Measurements from ENCODE around the gene FKBP11. TPM values are rescaled to one million over a fixed set of nuclear protein-coding genes. Genes with fewer than 3 reads are reported as not detected.
A peak's percentile ranks its signal among the peaks of the same experiment; 100 is the strongest.

The FKBP11 gene
- total RNA-seq, 4 donors from 2014 or later = 4.9 to 8.1 (median 7.8) TPM

DNA sequence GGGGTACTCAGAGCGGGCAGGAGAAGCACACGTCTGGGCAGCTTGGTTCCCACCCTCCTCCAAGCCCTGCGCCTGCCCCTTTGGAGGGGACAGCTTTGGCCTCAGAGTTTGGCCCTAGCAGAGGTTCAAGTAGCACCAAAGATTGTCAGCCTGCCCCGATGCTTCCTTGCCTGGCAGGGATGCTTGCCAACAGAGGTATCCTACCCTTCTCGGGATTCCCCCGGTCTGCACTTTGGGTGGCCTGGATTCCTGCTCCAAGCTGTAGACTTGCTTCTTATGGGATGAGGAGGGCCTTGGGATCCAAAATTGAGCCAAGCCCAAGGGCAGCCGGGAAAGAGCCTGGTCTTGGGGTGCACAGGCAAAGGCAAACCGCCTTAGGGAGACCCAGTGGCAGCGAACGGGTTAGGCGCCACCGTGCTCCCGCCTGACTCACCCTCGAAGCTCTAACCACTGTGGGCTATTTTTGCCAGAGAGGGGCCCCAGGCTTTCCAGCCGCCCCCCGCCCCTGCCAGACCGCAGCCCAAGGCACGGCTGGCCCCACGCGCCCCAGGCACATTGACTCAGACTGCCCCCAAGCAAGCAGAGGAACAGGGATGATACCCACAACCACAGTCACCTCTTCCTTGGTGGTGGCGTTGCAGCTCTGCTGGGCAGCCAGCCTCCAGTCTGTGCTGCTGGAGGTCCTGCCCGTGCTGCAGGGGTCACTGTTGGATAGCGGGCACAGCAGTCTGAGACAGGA is 47.1 kb upstream of the FKBP11 start:
- Histone ChIP-seq H3K4me1 (peaks cover 18 to 48% (median 43%) of the 10 kb centered on the region in 4 donors), H3K27me3 (peaks cover 9 to 86% (median 55%) of the 10 kb centered on the region in 4 donors), H3K36me3 (no peaks in the 10 kb centered on the region), H3K9me3 (no peaks in the 10 kb centered on the region), H3K27ac (replicated peaks in 1 of 4) (no peak overlapping the region), H3K4me3 (peak overlapping the region in 1 of 4 donors; percentile 41)
- TF ChIP-seq EP300 (IDR thresholded peaks at IDR 0.05) = no peak
- no peak for TF ChIP-seq POLR2A (IDR thresholded peaks at IDR 0.05; ENCODE audit: low read depth)
- intact Hi-C loops (cut with DNase I) = no loop called here
- WGBS = 17% methylated on average over 7 of the region's 23 CpGs
- no peak for DNase-seq (ENCODE audit: extremely low spot score)

DNA sequence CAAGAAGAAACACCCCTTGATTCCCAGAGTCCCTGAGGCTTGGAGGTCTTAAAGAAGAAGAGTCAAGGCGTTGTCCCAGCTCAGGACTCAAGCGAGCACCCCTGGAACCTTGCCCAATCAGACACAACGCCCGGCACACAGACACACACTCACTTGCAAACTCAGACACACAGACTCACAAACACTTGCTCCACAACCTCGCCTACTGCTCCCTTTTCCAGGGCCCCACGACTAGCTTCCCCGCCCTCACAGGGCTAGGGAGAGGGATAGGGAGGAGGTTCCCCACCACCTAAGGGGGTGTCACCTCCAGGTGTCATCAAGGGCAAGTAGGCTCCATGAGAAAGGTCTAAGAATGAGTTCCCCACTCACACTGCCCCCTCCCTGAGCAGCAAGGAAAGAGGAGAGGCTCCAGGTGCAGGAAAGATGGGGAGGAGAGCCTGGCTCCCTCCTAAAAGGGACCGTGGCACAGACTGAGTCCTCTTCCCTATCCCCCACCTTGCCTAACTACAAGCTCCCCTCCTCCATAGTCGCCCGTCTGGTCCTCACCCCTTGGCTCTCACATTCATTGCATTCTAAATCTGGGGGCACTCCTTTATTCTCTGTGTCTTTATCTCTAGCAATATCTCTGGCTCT is 45.5 kb upstream of the FKBP11 start:
- peak overlapping the region; percentile 33 to 48 (median 41) for H3K4me3 ChIP-seq
- peaks cover 18 to 48% (median 43%) of the 10 kb centered on the region in 4 donors for H3K4me1 ChIP-seq
- H3K9me3 ChIP-seq = no peaks in the 10 kb centered on the region
- H3K36me3 ChIP-seq = no peaks in the 10 kb centered on the region
- DNase-seq (ENCODE audit: extremely low spot score) = no peak
- H3K27ac ChIP-seq (replicated peaks in 1 of 4) = no peak overlapping the region
- no peak for TF ChIP-seq EP300 (IDR thresholded peaks at IDR 0.05)
- no peak for TF ChIP-seq POLR2A (IDR thresholded peaks at IDR 0.05; ENCODE audit: low read depth)
- TF ChIP-seq, protein P1, sequence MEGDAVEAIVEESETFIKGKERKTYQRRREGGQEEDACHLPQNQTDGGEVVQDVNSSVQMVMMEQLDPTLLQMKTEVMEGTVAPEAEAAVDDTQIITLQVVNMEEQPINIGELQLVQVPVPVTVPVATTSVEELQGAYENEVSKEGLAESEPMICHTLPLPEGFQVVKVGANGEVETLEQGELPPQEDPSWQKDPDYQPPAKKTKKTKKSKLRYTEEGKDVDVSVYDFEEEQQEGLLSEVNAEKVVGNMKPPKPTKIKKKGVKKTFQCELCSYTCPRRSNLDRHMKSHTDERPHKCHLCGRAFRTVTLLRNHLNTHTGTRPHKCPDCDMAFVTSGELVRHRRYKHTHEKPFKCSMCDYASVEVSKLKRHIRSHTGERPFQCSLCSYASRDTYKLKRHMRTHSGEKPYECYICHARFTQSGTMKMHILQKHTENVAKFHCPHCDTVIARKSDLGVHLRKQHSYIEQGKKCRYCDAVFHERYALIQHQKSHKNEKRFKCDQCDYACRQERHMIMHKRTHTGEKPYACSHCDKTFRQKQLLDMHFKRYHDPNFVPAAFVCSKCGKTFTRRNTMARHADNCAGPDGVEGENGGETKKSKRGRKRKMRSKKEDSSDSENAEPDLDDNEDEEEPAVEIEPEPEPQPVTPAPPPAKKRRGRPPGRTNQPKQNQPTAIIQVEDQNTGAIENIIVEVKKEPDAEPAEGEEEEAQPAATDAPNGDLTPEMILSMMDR (IDR thresholded peaks at IDR 0.05) = no peak
- no peak for TF ChIP-seq POLR2AphosphoS5 (IDR thresholded peaks at IDR 0.05)
- 31% methylated on average over 10 of the region's 10 CpGs for WGBS
- H3K27me3 ChIP-seq = peaks cover 9 to 79% (median 47%) of the 10 kb centered on the region in 4 donors
- intact Hi-C loops (cut with DNase I) = no loop called here

DNA sequence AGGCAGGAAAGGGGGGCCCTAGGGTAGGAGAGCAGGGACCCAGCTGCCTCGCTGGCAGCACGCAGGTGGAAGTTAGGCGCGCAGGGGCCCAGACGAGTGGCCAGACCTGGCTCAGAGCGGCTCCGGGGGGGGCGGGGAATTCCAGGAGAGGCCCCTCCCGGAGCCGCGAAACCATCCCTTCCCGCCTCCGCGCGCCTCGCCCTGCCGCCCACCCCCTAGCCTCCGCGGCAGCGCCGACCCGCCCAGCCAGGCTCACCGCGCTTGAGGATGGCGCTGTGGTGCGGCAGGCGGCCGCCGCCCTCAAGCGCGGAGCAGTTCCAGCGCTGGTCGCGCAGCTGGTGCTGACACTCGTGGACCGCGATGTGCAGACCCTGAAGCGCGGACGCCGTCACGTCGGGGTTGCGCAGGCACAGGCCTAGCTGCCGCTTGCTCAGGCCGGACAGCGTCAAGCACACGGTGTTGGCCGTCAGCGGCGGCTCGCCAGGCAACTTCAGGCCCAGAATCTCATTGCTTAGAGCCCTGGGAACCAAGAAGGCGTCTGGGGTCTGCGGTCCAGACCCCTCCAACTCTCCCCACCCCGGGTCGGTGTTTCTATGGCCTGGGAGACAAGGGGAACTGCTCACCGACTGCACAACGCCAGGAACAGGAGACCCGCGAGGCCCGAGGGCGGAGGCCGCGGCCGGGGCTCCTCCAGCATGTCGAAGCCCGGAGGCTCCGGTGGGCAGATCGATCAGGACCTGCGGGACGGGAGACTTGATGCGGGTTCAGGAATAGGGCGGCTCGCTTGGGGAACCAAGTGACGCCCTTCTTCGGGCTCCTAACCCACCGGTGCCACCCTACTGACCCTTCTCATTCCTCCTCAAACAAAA is 44.8 kb upstream of the FKBP11 start:
- no peak for TF ChIP-seq POLR2A (IDR thresholded peaks at IDR 0.05; ENCODE audit: low read depth)
- TF ChIP-seq POLR2AphosphoS5 (IDR thresholded peaks at IDR 0.05) = no peak
- no peak for TF ChIP-seq EP300 (IDR thresholded peaks at IDR 0.05)
- TF ChIP-seq, protein P1 (IDR thresholded peaks at IDR 0.05) = no peak
- WGBS = 18% methylated on average over 8 of the region's 77 CpGs
- no peaks in the 10 kb centered on the region for H3K36me3 ChIP-seq
- peaks cover 9 to 71% (median 47%) of the 10 kb centered on the region in 4 donors for H3K27me3 ChIP-seq
- H3K9me3 ChIP-seq = no peaks in the 10 kb centered on the region
- peak overlapping the region; percentile 37 to 48 (median 41) for H3K4me3 ChIP-seq
- intact Hi-C loops (cut with DNase I) = no loop called here
- H3K4me1 ChIP-seq = peaks cover 18 to 48% (median 43%) of the 10 kb centered on the region in 4 donors
- H3K27ac ChIP-seq (replicated peaks in 1 of 4) = peak overlapping the region in 1 of 4 donors; percentile 32
- DNase-seq (ENCODE audit: extremely low spot score) = no peak

DNA sequence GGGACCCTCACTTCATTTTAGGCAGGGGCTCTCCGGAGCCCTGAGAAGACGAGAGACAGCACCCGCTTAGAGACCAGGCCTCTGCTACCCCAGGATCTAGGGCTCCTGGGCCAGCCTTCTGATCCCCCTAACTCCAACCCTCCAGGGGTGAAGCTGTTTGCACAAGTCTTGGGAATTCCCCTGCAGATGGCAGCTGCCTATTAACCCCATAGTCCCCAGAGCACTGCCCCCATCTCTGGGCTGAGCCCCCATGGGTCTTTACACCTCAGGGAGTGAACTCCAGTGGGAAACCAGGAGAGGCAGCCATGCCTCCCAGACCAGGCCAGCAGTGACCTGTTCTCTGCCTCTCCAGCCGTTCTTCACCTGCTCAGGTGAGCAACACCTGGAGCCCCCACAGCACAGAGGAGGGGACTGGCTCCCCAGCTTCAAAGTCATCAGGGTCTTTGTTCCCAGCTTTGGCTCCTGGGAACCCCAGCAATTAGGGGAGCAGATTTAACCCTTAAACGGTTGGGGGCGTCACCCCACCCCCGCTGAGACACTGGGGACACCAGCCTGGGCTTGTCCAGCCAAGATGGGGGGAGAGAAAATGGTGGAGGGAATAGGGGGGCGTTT is 44.0 kb upstream of the FKBP11 start:
- DNase-seq (ENCODE audit: extremely low spot score) = no peak
- H3K4me1 ChIP-seq = peaks cover 18 to 47% (median 43%) of the 10 kb centered on the region in 4 donors
- peaks cover 9 to 63% (median 46%) of the 10 kb centered on the region in 4 donors for H3K27me3 ChIP-seq
- no peaks in the 10 kb centered on the region for H3K9me3 ChIP-seq
- 57% methylated on average over 7 of the region's 8 CpGs for WGBS
- H3K27ac ChIP-seq (replicated peaks in 1 of 4) = no peak overlapping the region
- TF ChIP-seq, protein P1 (IDR thresholded peaks at IDR 0.05) = no peak
- no peak for TF ChIP-seq POLR2AphosphoS5 (IDR thresholded peaks at IDR 0.05)
- H3K4me3 ChIP-seq = peak overlapping the region in 2 of 4 donors; percentile 37 to 41
- H3K36me3 ChIP-seq = no peaks in the 10 kb centered on the region
- intact Hi-C loops (cut with DNase I) = no loop called here
